ENCODE data around the gene DRC1. TPM values are rescaled to one million over a fixed set of nuclear protein-coding genes. Genes with fewer than 3 reads are reported as not detected.

Gene DRC1
- total RNA-seq, 4 donors from 2014 or later = not detected

DNA sequence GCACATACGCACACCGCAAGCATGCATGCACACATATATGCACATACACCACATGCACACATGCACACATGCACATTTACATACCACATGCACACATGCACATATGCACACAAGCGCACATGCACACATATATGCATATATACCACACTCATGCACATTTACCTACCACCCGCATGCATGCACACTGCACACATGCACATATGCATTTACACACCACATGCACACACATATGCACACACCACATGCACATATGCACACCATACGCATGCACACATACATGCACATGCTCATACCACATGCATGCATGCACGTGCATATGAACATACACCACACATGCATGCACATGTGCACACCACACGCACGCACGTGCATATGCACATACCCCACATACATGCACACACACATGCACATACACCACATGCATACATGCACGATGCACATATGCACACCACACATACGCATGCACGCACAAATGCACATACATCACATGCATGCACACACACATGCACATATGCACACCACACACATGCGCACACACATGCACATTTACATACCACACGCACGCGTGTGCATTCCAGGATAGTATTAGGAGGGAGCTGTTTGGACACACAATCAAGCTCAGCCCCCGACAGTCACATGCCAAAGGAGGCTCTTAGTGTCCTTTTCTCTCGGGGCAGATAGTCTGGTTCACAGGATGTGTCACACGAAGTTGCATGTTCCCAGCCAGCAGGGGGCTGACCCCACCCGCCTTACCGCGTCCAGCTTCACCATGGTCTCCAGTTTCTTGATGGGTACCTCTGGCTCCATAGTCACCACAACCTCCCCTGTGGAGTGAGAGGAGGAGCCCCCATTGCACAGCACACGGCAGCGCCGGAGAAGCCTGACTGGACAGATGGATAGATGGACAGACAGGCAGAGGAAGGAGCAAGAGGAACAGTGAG, 70.3 kb downstream of the DRC1 start:
- 87 to 94% methylated on average over 6 to 25 of the region's 25 CpGs for WGBS, 2 donors (ENCODE audit: low coverage in 1 of 2)
- H3K27me3 ChIP-seq = no peaks in the 10 kb centered on the region
- no peaks in the 10 kb centered on the region for H3K9me3 ChIP-seq
- H3K4me1 ChIP-seq = no peaks in the 10 kb centered on the region
- no peaks in the 10 kb centered on the region for H3K36me3 ChIP-seq
- intact Hi-C loops (cut with DNase I; ENCODE audit: low total_unique reads) (no loop called here), in situ Hi-C loops (cut with MboI; ENCODE audit: low pct_ligation_motif_present in 1 of 4, low pct_unique_long_range_greater_than_20kb in 1 of 4, low sequenced_read_pairs in 3 of 4) (no loop called here)
- no peak overlapping the region for H3K27ac ChIP-seq
- H3K4me3 ChIP-seq = no peak overlapping the region
- TF ChIP-seq POLR2A (IDR thresholded peaks at IDR 0.05) (no peak), CTCF (IDR thresholded peaks at IDR 0.05) (no peak), EP300 (IDR thresholded peaks at IDR 0.05; ENCODE audit: low read depth) (no peak), POLR2AphosphoS5 (IDR thresholded peaks at IDR 0.05) (no peak)
- DNase-seq = no peak

DNA sequence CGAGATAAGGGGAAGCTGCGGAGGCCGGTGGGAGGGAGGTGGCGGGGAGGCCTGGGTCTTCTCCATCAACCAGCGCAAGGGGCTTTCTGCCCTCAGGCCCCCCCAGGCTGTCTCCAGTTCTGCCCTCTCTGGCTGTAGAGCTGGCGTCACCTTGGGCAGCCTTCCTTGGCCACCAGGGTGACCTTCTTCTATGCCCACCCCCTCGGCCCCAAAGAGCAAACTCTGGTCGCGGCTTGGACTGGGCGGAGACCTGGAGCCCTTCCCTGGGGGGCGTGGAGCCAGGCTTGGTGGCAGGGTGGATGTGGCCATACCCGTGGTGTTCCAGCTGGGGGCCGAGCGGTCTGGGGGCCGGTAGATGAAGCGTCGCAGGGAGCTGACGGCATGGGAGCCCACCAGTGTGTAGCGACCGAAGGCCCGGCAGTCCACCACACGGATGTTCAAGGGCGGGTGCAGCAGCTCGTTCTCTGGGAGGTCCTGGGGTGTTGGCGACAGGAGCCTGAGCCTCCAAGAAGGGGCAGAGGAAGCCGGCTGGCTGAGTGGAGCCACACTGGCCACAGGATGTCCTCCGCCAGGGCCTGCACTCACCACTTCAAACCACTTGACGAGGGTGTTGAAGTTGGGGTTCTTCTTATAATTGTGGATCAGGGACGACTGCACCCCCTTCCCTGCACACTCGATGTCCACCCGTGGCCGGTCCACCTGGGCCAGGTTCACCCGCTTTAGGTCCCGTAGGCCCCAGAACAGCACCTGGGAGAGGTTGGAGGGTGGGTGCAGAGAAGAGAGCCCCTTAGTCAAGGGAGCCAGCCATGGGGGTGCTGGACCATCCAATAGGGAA, 71.3 kb downstream of the DRC1 start:
- H3K9me3 ChIP-seq = no peaks in the 10 kb centered on the region

GRCh38 chr2:26473796-26474195, 72.1 kb downstream of the DRC1 start:
- Histone ChIP-seq H3K36me3 (no peaks in the 10 kb centered on the region), H3K9me3 (no peaks in the 10 kb centered on the region), H3K4me3 (no peak overlapping the region), H3K4me1 (no peaks in the 10 kb centered on the region), H3K27ac (no peak overlapping the region), H3K27me3 (no peaks in the 10 kb centered on the region)
- DNase-seq = no peak
- TF ChIP-seq EP300 (IDR thresholded peaks at IDR 0.05; ENCODE audit: low read depth) = no peak
- TF ChIP-seq POLR2AphosphoS5 (IDR thresholded peaks at IDR 0.05) = no peak
- no peak for TF ChIP-seq CTCF (IDR thresholded peaks at IDR 0.05)
- TF ChIP-seq POLR2A (IDR thresholded peaks at IDR 0.05) = no peak
- intact Hi-C loops (cut with DNase I; ENCODE audit: low total_unique reads) = no loop called here
- WGBS, 2 donors (ENCODE audit: low coverage in 1 of 2) = 100% methylated on average over 1 of the region's 9 CpGs; no CpG with 5 or more reads in 1 of the 2 donors
- in situ Hi-C loops (cut with MboI; ENCODE audit: low pct_ligation_motif_present in 1 of 4, low pct_unique_long_range_greater_than_20kb in 1 of 4, low sequenced_read_pairs in 3 of 4) = no loop called here

More for the DNA sequence above, 71.3 kb downstream of the DRC1 start:
- no peak for DNase-seq
- WGBS, 2 donors (ENCODE audit: low coverage in 1 of 2) = 83 to 98% methylated on average over 5 to 31 of the region's 34 CpGs
- in situ Hi-C loops (cut with MboI; ENCODE audit: low pct_ligation_motif_present in 1 of 4, low pct_unique_long_range_greater_than_20kb in 1 of 4, low sequenced_read_pairs in 3 of 4) = no loop called here
- Histone ChIP-seq H3K36me3 (no peaks in the 10 kb centered on the region), H3K4me1 (no peaks in the 10 kb centered on the region), H3K27ac (no peak overlapping the region), H3K4me3 (no peak overlapping the region), H3K27me3 (no peaks in the 10 kb centered on the region)
- intact Hi-C loops (cut with DNase I; ENCODE audit: low total_unique reads) = no loop called here
- TF ChIP-seq CTCF (IDR thresholded peaks at IDR 0.05) (no peak), POLR2AphosphoS5 (IDR thresholded peaks at IDR 0.05) (no peak), POLR2A (IDR thresholded peaks at IDR 0.05) (no peak), EP300 (IDR thresholded peaks at IDR 0.05; ENCODE audit: low read depth) (no peak)

DNA sequence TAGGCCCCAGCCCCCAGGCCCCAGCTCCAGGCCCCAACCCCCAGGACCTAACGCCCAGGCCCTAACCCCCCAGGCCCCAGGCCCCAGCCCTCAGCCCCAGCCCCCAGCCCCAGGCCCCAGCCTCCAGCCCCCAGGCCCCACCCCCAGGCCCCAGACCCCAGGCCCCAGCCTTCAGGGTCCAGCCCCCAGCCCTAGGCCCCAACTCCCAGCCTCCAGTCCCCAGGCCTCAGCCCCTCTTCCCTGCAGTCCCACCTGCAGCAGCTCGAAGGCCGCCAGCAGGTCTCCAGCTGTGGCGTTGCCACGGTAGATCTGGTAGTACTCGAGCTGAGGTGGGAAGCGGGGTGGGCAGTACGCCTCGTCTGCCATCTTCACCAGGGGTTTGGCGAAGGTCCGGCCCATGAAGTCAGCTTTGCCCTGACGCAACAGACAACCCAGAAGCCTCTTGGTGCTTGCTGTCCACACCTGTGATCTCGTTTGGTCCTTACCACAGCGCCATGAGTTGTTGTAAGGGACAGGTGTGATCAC, 72.6 kb downstream of the DRC1 start:
- H3K9me3 ChIP-seq = no peaks in the 10 kb centered on the region
- no peaks in the 10 kb centered on the region for H3K36me3 ChIP-seq
- WGBS, 2 donors (ENCODE audit: low coverage in 1 of 2) = 97% methylated on average over 13 of the region's 14 CpGs; no CpG with 5 or more reads in 1 of the 2 donors
- H3K27ac ChIP-seq = no peak overlapping the region
- H3K4me3 ChIP-seq = no peak overlapping the region
- intact Hi-C loops (cut with DNase I; ENCODE audit: low total_unique reads) = no loop called here
- DNase-seq = no peak
- no peaks in the 10 kb centered on the region for H3K27me3 ChIP-seq
- TF ChIP-seq EP300 (IDR thresholded peaks at IDR 0.05; ENCODE audit: low read depth) (no peak), POLR2AphosphoS5 (IDR thresholded peaks at IDR 0.05) (no peak), CTCF (IDR thresholded peaks at IDR 0.05) (no peak), POLR2A (IDR thresholded peaks at IDR 0.05) (no peak)
- in situ Hi-C loops (cut with MboI; ENCODE audit: low pct_ligation_motif_present in 1 of 4, low pct_unique_long_range_greater_than_20kb in 1 of 4, low sequenced_read_pairs in 3 of 4) = no loop called here
- no peaks in the 10 kb centered on the region for H3K4me1 ChIP-seq
